Liver (tissue), 9 donors: ENCODE results near the gene CLPTM1. TPM values are rescaled to one million over a fixed set of nuclear protein-coding genes. Genes with fewer than 3 reads are reported as not detected.

ENCODE experiments used
- DNase-seq: peaks from one replicate; pipeline ENCODE4 v3.0.0-alpha.2; 2017; ENCODE audit warnings: low spot score
- H3K27ac ChIP-seq, 2 donors: one replicate each; pipeline ENCODE4 v1.7.0; 2013; ENCODE audit warnings: inconsistent platforms in 2 of 2, low read length in 2 of 2, control low read depth in 1 of 2, low read depth in 1 of 2, mild to moderate bottlenecking in 1 of 2
- H3K27me3 ChIP-seq, 4 donors: one replicate each; pipeline versions ENCODE4 v1.6.1 to v1.7.0; 2013; ENCODE audit warnings: low read length in 3 of 4, inconsistent platforms in 1 of 4, mild to moderate bottlenecking in 1 of 4, moderate library complexity in 1 of 4; ENCODE audit not compliant: control insufficient read depth in 4 of 4, insufficient read depth in 4 of 4
- H3K36me3 ChIP-seq, 4 donors: one replicate each; pipeline versions ENCODE4 v1.6.1 to v1.7.0; 2013; ENCODE audit warnings: low read length in 3 of 4, mild to moderate bottlenecking in 3 of 4, low read depth in 1 of 4, moderate library complexity in 1 of 4; ENCODE audit not compliant: control insufficient read depth in 4 of 4, insufficient read depth in 3 of 4
- H3K4me1 ChIP-seq, 4 donors: one replicate each; pipeline versions ENCODE4 v1.6.1 to v1.7.0; 2013; ENCODE audit warnings: low read length in 3 of 4, mild to moderate bottlenecking in 3 of 4, moderate library complexity in 1 of 4; ENCODE audit not compliant: control insufficient read depth in 4 of 4, insufficient read depth in 4 of 4
- H3K4me3 ChIP-seq, 3 donors: one replicate each; pipeline versions ENCODE4 v1.6.1 to v1.7.0; 2013; ENCODE audit warnings: low read length in 3 of 3, control low read depth in 1 of 3, low read depth in 1 of 3, mild to moderate bottlenecking in 1 of 3
- H3K9ac ChIP-seq, 2 donors: one replicate each; pipeline ENCODE4 v1.7.0; 2013; ENCODE audit warnings: low read length in 2 of 2, mild to moderate bottlenecking in 2 of 2, moderate library complexity in 2 of 2, control low read depth in 1 of 2, low read depth in 1 of 2
- H3K9me3 ChIP-seq, 4 donors: one replicate each; pipeline versions ENCODE4 v1.6.1 to v1.7.0; 2013; ENCODE audit warnings: low read length in 3 of 4; ENCODE audit not compliant: control insufficient read depth in 4 of 4
- ATF3 ChIP-seq: IDR thresholded peaks from 2 replicates; pipeline ENCODE4 v1.6.1; 2016; ENCODE audit warnings: antibody characterized with exemption
- CTCF ChIP-seq: fragments of 150-350 bp; IDR thresholded peaks from 2 replicates; pipeline ENCODE4 v1.5.1; 2017; ENCODE audit warnings: improper control_type of control experiment, low read depth, low read length; ENCODE audit not compliant: missing input control
- EGR1 ChIP-seq, 2 donors: IDR thresholded peaks; 2 replicates each; pipeline ENCODE4 v1.6.1; 2016 to 2018; ENCODE audit warnings: antibody characterized with exemption in 2 of 2, low read depth in 2 of 2
- FOXA1 ChIP-seq: IDR thresholded peaks from 2 replicates; pipeline ENCODE4 v1.6.1; 2016; ENCODE audit warnings: antibody characterized with exemption
- GABPA ChIP-seq, 2 donors: IDR thresholded peaks in 1 of 2; conservative IDR thresholded peaks in 1 of 2; 2 replicates each; pipeline ENCODE4 v1.6.1; 2016; ENCODE audit warnings: antibody characterized with exemption in 2 of 2, mild to moderate bottlenecking in 1 of 2, moderate library complexity in 1 of 2
- HNF4A ChIP-seq, 2 donors: conservative IDR thresholded peaks; 2 replicates each; pipeline ENCODE4 v1.6.1; 2016; ENCODE audit warnings: antibody characterized with exemption in 2 of 2, mild to moderate bottlenecking in 2 of 2
- JUND ChIP-seq, 2 donors: IDR thresholded peaks; 2 replicates each; pipeline ENCODE4 v1.6.1; 2016; ENCODE audit warnings: antibody characterized with exemption in 2 of 2
- MAX ChIP-seq: IDR thresholded peaks from 2 replicates; pipeline ENCODE4 v1.6.1; 2016; ENCODE audit warnings: antibody characterized with exemption
- NR2F2 ChIP-seq: IDR thresholded peaks from 2 replicates; pipeline ENCODE4 v1.6.1; 2016; ENCODE audit warnings: antibody characterized with exemption
- RAD21 ChIP-seq, 2 donors: IDR thresholded peaks; 2 replicates each; pipeline ENCODE4 v1.6.1; 2016; ENCODE audit warnings: antibody characterized with exemption in 2 of 2, mild to moderate bottlenecking in 2 of 2
- REST ChIP-seq: IDR thresholded peaks from 2 replicates; pipeline ENCODE4 v1.6.1; 2016; ENCODE audit warnings: antibody characterized with exemption, mild to moderate bottlenecking
- TAF1 ChIP-seq: conservative IDR thresholded peaks from 2 replicates; pipeline ENCODE4 v1.6.1; 2016; ENCODE audit warnings: antibody characterized with exemption, mild to moderate bottlenecking
- YY1 ChIP-seq: IDR thresholded peaks from 2 replicates; pipeline ENCODE4 v1.6.1; 2016; ENCODE audit warnings: antibody characterized with exemption, mild to moderate bottlenecking
- ZBTB33 ChIP-seq: IDR thresholded peaks from 2 replicates; pipeline ENCODE4 v1.6.1; 2016; ENCODE audit warnings: antibody characterized with exemption
- WGBS: extraction: QIAGEN DNeasy Blood & Tissue Kit; methylation state at CpG from one replicate; pipeline ENCODE4 v1.1.7; 2013; 5-methylcytosine and 5-hydroxymethylcytosine counted together
- polyA plus RNA-seq, 2 donors: library from polyadenylated mRNA; stranded (reverse) in 1 of 2; unstranded in 1 of 2; fragments of 200-250 nt in 1 of 2; fragments of >200 nt in 1 of 2; fragmentation: Nextera tagmentation in 1 of 2; extraction: Ambion mirVana in 1 of 2; gene quantifications; one replicate each; pipeline versions ENCODE4 v1.2.1 to v1.2.3, GENCODE V29; 2013 to 2015
- total RNA-seq, 2 donors: library from RNA; depleted of rRNA; stranded (reverse); fragments of >200 nt; gene quantifications; one replicate each; pipeline ENCODE4 v1.2.3, GENCODE V29; 2014
- donor health status: healthy.
- donor health status: healthy.
- donor health status: healthy.
- donor health status: healthy.
- donor health status: healthy.

The CLPTM1 gene
- total and polyA plus RNA-seq, 4 donors = 35.8 to 94.5 (median 51.5) TPM

- Histone ChIP-seq H3K27ac (no peak overlapping the region), H3K36me3 (peaks cover 10 to 56% (median 37%) of the 10 kb centered on the region in 4 donors), H3K9me3 (no peaks in the 10 kb centered on the region), H3K4me1 (peaks cover 0 to 5% (median 2%) of the 10 kb centered on the region in 4 donors), H3K9ac (no peak overlapping the region), H3K27me3 (no peaks in the 10 kb centered on the region), H3K4me3 (no peak overlapping the region)
- WGBS = 93% methylated on average over 21 of the region's 21 CpGs
- TF ChIP-seq MAX = no peak
- peak; percentile 4 for TF ChIP-seq YY1
- DNase-seq = no peak
Measured at GRCh38 chr19:44973982-44974735, 19.0 kb downstream of the CLPTM1 start.

GRCh38 chr19:44974857-44975256, 19.7 kb downstream of the CLPTM1 start:
- DNase-seq = no peak
- no peaks in the 10 kb centered on the region for H3K27me3 ChIP-seq
- H3K4me1 ChIP-seq = peaks cover 0 to 5% (median 2%) of the 10 kb centered on the region in 4 donors
- 78% methylated on average over 5 of the region's 5 CpGs for WGBS
- peaks cover 11 to 60% (median 40%) of the 10 kb centered on the region in 4 donors for H3K36me3 ChIP-seq
- H3K27ac ChIP-seq = peak overlapping the region in 1 of 2 donors; percentile 23
- TF ChIP-seq NR2F2 = no peak
- TF ChIP-seq RAD21 (IDR thresholded peaks at IDR 0.05) = no peak
- TF ChIP-seq FOXA1 = no peak
- TF ChIP-seq HNF4A (conservative IDR thresholded peaks at IDR 0.05) = no peak
- TF ChIP-seq ZBTB33 = no peak
- no peak for TF ChIP-seq YY1
- no peak for TF ChIP-seq CTCF
- no peak for TF ChIP-seq MAX
- no peak for TF ChIP-seq TAF1
- no peak for TF ChIP-seq ATF3
- no peak for TF ChIP-seq EGR1 (IDR thresholded peaks at IDR 0.05; ENCODE audit: low read depth in 2 of 2)
- no peak for TF ChIP-seq JUND (IDR thresholded peaks at IDR 0.05)
- no peak for TF ChIP-seq REST
- no peak for TF ChIP-seq GABPA (IDR thresholded peaks at IDR 0.05 in 1 of 2, conservative IDR thresholded peaks at IDR 0.05 in 1 of 2)
- H3K9me3 ChIP-seq = no peaks in the 10 kb centered on the region
- H3K9ac ChIP-seq = no peak overlapping the region
- no peak overlapping the region for H3K4me3 ChIP-seq
